Measurements from ENCODE around the gene HOMER3.

DNA sequence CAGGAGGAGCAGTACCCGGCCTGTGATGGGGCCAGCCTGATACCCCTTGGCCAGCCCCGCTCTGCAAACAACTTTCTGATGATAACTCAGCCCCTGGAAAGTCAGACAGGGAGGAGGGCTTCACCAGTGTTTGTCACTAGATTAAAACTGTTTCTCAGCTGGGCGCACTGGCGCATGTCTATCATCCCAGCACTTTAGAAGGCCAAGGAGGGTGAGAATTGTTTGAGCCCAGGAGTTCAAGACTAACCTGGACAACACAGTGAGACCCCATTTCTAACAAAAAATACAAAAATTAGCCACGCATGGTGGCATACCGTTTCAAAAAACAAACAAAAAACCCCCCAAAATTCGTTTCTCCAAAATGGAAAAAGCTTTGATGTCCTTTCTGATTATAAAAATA, 39.5 kb downstream of the HOMER3 start:
- TF ChIP-seq, protein P1, sequence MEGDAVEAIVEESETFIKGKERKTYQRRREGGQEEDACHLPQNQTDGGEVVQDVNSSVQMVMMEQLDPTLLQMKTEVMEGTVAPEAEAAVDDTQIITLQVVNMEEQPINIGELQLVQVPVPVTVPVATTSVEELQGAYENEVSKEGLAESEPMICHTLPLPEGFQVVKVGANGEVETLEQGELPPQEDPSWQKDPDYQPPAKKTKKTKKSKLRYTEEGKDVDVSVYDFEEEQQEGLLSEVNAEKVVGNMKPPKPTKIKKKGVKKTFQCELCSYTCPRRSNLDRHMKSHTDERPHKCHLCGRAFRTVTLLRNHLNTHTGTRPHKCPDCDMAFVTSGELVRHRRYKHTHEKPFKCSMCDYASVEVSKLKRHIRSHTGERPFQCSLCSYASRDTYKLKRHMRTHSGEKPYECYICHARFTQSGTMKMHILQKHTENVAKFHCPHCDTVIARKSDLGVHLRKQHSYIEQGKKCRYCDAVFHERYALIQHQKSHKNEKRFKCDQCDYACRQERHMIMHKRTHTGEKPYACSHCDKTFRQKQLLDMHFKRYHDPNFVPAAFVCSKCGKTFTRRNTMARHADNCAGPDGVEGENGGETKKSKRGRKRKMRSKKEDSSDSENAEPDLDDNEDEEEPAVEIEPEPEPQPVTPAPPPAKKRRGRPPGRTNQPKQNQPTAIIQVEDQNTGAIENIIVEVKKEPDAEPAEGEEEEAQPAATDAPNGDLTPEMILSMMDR (IDR thresholded peaks at IDR 0.05; ENCODE audit: poor library complexity) = no peak
- TF ChIP-seq EZH2 (IDR thresholded peaks at IDR 0.05; ENCODE audit: borderline replicate concordance) = no peak
- TF ChIP-seq EZH2phosphoT487 (IDR thresholded peaks at IDR 0.05; ENCODE audit: low read depth, severe bottlenecking, unreplicated experiment) = no peak

Data from hepatocyte (in vitro differentiated cells).